EL (cell line): ENCODE measurements around the gene DCPS.
"Not testable (repeated sequence)": the region's sequence is repeated elsewhere in the genome, so short reads cannot be mapped to it uniquely, and the experiment has no call there.

Experiments used
- DNase-seq: peaks from one replicate; pipeline ENCODE4 v3.0.0-alpha.2; 2016

DCPS gene, protein sequence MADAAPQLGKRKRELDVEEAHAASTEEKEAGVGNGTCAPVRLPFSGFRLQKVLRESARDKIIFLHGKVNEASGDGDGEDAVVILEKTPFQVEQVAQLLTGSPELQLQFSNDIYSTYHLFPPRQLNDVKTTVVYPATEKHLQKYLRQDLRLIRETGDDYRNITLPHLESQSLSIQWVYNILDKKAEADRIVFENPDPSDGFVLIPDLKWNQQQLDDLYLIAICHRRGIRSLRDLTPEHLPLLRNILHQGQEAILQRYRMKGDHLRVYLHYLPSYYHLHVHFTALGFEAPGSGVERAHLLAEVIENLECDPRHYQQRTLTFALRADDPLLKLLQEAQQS

DNA sequence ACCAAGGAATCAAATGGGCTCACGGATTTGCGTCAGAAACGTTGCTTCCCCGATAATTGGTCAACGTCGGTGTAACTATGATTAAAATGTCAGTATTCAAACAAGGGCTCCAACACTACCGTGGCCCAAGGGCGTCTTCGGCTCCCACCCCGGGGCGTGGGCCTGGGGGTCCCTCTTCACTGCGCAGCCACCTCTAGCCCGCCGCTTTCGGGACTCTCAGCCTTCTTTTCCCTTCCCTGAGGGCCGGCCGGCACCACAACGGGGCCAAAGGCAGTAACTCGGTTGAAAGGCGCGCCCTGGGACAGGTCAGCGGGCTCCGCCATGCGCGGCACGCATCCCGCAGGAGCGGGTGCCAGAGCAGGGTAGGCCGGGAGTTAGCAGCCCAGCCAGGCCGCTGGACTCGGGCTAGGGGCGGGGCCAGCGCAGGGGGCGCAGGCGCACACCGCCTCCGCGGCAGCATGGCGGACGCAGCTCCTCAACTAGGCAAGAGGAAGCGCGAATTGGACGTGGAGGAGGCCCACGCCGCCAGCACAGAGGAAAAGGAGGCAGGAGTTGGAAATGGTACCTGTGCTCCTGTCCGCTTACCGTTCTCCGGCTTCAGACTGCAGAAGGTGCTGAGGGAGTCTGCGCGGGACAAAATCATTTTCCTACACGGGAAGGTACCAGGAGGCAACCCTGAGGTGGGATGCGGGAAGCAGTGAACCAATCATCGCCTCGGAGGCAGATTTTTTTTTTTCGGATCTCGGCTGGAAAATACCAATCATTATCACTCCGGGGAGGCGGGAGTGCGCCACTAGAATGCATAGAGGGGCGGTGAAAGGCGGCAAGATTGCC lies at the start of gene DCPS:
Gene DCPS (plus strand): TSS at position 438 of the 834 bp plus-strand sequence. CDS start 21 bp downstream, at position 459.
- DNase-seq: peak; percentile 90

DNA sequence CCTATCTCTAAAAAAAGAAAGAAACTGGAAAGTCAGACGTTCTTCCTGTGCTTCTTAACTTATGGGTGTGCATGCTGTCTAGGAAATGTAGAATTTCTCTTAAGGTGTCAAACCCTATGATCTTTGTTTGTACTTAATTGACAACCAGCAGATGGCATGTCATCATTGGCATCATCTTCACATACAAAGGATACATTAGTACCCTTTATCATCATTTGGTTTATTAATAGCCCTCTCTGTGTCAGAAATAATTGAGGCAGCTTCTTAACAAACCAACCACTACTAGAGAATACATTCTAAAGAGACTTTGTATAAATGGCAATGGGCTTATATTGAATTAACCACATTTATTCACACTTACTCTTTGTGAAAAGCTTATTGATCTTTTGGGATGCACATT lies 49.0 kb upstream of the DCPS start:
- no peak for DNase-seq

DNA sequence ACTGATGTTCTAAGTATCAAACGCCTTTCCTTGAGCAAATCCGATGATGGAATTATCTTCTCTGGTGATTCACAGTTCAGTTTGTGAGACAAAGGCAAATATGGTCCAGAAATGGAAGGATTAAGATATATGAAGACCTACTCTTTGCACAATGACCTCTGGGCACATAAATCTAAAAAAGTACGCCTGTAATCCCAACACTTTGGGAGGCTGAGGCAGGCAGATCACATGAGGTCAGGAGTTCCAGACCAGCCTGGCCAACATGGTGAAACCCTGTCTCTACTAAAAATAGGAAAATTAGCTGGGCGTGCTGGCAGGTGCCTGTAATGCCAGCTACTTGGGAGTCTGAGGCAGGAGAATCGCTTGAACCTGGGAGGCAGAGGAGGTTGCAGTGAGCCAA lies 48.4 kb upstream of the DCPS start:
- not testable (repeated sequence) for DNase-seq

DNA sequence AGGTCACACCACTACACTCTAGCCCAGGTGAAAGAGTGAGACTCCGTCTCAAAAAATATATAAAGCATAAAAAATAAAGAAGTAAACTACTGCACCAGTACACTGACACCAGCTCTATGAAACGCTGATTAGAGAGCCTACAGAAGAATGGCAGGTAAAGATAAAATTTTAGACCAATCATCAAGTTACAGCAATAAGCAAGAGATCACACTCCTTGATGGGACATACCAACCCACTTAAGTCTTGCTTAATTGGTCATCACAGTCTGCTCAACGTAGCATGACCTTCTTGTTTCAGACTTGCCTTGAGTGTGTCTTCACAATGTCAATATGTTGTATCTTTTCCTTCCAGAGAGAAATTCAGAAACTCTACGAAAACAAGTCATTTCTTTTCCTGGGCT lies 47.6 kb upstream of the DCPS start:
- DNase-seq: no peak

DNA sequence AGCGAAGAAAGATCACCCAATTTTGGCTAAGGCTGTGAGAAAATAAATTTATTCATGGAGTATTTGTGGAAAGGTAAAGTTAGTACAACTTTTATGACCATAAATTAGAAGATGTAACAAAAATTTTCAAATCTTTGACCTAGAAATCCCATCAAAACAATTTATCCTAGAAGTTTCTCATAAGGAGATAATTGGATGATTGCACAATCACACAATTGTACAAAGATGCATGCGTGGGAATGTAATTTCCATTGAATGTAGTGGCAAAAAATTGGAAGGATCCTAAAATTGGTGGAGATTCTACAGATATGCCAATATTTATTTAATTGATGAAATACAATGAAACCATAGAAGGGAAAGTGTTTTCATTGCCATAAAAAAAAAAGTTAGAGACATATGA lies 46.7 kb upstream of the DCPS start:
- no peak for DNase-seq

DNA sequence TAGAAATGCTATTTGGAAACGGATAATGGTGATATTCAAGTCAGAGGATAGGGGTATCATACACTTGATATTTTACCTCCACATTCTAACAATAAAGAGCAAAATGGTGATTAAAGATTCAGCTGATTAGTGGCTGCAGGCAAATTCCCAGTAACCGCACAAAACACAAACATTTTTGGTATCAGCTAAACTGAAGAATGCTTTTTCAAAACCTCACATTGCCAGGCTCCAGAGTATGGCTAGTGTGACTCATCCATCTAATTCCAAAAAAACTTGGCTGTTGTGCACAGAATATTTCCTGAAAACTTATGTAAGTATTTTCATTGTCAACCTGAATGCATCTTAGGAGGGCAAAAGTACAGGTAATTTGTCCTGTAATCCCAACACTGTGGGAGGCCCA lies 46.1 kb upstream of the DCPS start:
- peak; percentile 75 for DNase-seq

DNA sequence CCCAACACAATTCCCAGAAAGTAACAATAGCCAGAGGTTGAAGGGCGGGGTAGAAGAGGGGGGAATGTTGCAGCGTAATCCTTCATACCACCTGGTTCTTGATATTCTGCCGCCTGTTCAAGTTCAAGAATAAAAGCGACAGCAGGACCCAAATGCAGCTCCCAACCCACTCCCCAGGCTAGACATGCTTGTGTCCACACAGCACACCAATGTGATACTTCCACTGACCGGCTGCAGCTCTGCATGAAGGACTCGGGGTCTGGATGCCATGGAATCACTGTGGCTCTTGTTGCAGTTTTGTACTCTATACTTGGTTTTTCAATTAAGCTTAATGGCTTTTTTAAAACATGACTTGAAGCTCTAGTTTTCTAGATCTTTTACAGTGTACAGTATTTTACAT lies 41.6 kb upstream of the DCPS start:
- DNase-seq: no peak

DNA sequence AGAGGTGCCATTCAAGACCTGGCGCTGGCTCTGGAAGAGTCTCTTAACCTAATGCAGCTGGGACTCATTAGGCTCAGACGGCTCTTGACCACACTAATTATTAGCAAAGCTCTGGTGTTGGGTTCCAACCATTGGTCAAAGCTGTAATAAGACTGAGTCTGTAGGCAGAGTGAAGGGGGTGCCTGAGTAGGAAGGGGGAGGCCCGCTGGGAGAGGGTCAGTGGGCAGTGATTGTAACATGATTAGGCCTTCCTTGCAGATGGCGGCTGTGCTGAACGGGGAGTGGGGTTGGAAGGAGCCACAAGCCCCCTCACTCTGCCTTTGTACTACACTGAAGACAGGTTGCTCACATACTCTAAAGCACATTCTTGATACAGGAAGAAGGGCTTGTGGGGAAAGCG lies 40.4 kb upstream of the DCPS start:
- no peak for DNase-seq

DNA sequence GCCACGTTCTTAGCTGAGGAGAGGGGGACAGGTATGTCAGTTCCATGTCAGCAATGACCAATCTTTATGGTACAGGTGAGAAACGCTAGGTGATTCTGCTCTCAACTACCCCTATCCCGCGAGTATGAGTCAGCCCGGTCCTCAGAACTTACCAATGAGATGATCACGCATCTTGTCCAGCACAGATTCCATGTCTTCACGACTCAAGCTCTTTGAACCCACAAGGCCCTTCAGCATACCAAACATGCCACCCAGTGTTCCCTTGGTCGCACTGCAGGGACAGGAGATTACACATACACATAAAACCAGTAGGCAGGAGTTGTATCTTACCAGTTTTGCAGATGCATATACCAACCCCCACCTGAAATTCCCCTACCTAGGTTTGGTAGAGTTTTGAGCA lies 38.0 kb upstream of the DCPS start:
- peak; percentile 11 for DNase-seq

DNA sequence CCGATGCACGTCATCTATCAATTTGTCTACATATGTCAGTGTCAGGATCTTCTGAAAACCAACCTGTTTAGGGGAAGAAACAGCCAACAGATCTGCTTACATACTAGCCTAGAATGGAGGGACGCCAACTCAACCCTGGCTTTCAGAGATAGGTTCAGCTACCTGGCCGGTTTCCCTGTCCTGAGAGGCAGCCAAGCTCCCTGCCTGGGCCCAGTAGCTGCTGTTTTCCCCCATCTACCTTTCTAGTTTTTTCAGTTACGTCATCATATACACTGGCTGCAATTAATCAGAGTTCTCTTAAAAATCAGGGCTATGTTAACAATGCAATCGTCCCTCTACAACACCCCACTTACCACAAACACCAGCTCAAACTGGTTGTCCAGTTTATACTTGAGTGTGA lies 36.2 kb upstream of the DCPS start:
- DNase-seq: no peak

DNA sequence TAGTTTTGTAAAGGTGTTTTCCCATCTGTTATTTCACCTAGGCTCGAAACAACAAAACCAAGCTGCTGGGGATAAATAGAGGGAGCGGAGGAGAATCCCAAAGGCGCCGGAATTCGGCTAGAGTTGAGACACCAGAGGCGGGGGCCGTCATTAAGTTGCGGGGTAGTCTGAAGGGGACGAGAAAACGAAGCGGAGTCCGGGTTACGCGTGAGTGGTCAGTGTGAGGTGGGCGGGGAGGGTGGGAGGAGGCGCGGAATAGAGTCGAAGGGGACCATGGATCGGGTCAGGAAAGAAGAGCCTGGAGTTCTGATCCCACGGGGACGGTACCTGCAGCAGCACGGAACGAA lies 35.5 kb upstream of the DCPS start:
- no peak for DNase-seq

DNA sequence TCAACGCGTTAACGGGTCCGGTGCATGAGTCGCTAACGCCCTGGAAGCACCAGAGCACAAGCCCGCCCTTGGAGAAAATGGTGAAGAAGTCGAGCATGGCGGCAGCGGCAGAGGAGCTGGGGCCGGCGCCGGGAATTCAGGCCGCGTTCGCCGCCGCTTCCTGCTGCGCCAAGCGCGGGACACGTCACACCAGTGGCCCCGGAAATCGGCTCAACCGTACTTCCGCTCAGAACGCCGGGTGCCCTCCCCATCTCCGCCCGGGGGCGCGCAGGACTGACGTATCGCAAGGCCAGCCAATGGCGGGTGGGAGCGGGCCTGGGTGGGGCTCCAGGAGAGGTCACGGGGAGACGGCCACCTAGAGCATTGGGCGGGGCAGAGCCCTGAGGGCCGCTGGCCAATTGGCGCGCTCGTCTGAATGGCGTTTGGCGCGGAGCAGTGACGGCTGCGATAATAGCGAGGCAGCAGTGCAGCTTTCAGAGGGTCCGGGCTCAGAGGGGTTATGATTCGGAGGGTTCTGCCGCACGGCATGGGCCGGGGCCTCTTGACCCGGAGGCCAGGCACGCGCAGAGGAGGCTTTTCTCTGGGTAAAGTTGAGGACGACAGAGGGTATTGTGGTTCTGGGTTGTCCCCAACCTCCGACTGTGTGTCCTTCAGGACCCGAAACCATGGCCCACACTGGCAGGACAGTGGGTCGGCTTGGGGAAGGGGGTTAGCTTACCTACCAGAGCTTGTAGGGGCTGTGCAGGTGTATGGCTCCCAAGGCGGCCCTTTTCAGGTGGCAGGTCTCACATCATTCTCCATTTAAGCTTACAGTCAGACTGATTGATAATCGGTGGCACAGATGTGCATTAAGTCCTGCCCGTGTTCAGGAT lies 34.9 kb upstream of the DCPS start, which contains the start of the genes FOXRED1 and SRPRA:
Gene FOXRED1 (plus strand): TSS at position 447 of the 872 bp plus-strand sequence. CDS start 53 bp downstream, at position 500.
Gene SRPRA (minus strand): TSS at position 188 of the 872 bp plus-strand sequence. CDS start 91 bp downstream, at position 97.
- peak; percentile 99 for DNase-seq

DNA sequence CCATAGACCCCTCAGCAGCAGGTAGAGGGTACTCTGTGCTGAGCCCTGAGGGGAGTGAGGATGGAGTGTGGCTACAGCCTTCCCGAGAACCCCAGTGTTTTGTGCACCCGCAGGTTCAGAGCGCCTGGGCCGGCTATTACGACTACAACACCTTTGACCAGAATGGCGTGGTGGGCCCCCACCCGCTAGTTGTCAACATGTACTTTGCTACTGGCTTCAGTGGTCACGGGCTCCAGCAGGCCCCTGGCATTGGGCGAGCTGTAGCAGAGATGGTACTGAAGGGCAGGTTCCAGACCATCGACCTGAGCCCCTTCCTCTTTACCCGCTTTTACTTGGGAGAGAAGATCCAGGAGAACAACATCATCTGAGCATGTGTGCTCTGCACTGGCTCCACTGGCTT lies 26.5 kb upstream of the DCPS start:
- no peak for DNase-seq

DNA sequence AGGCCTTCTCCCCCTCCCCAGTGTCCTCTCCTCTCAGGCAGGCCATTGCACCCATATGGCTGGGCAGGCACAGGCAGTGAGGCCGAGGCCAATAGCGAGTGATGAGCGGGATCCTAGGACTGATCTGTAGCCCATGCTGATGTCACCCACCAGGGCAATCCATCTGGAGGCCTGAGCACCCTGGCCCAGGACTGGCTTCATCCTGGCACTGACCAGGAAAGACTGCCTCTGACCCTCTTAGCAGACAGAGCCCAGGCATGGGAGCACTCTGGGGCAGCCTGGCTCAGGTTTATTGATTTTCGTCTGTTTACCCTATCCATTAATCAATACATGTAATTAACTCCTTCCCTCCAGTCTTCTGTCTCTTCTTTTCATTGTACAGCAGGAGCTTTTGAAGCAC lies 26.1 kb upstream of the DCPS start:
- DNase-seq: no peak

DNA sequence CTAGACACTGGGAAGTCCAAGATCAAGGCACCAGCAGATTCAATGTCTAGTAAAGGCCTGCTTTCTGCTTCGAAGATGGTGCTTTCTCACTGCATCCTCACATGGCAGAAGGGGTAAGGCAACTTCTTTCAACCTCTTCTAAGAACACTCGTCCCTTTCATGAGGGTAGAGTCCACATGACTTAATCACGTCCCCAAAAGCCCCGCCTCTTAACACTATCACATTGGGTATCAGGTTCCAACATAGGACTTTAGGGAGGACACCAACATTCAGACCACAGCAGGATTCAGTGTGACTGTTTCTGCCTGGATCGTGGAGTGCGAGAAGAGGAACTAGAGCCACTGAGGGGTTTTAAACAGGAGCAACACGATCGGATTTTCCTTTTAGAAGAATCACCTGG lies 24.7 kb upstream of the DCPS start:
- DNase-seq: no peak

DNA sequence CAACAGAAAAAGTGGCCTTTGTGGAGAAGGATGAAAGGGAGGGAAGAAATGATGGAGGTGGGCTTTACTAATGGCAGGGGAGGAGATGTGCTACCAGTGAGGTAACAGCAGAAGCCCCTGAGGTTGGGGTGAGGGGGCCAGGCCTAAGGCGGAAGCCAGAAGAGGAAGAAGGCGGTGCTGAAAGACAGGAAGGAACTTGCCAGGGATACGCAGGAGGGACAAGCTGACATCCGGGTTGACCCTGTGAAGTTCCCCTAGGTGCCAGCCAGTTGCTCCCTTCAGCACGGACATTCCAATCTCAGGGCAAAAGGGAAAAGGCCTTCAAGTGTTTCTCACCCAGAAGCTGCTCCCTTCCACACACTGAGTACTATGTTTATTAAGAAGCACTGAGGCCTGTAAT lies 23.3 kb upstream of the DCPS start:
- no peak for DNase-seq

DNA sequence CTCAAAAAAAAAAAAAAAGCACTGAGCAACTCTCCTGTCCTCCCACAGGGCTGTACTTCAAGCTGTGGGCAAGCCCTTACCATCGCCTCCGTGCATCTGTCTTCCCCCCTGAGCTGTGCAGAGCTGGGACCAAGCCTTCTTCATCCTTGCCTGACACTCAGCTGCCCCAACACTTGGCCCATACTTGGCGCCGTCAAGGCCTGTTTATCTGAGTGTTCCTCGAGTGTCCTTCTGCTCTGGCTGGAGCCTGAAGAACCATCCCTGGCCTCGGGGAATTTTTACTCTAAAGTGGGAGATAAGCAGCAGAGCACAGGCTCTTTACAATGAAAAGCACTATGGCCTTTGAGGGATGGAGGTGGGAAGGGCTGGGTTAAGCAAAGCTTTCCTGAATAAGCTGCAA lies 22.6 kb upstream of the DCPS start:
- no peak for DNase-seq

DNA sequence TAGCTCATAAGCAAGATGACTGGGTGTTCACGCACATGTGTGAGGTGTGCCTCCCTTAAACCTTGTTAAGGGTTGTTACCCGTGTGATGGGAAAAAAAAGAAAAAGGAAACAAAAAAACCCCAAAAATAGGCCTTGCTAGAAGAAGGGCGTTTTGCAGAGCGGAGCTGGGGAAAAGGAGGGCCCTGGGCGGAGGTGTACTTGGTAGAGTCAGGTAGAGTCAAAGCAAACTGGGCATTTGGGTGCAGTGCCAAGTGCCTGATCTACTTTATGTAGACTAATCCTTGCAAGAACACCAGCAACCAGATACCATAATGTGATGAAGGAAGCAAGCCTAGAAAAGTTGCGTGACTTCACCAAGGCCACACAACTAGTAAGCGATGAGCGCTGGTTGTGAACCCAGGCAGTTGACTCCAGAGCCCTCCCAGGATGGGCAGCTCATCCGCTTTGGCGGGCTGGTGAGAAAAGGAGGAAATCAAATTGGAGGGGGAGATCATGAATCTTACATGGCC lies 22.1 kb upstream of the DCPS start:
- no peak for DNase-seq

DNA sequence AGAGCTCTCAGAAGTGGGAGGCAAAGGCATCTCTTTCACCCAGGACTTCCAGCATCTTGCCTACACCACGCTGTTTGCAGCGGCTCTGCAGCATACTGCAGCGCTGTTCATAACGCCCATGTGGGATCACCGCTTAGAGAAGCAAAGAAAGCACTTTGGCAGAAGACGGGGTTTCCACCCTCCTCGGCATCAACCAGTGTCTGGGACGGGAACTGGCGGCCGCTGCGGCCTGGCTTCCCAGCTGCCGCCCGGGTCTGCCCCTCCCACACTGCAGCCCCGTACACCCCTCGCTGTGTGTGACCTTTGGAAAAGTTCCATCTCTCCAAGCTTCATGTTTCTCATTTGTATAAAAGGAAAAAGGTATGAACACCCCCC lies 21.5 kb upstream of the DCPS start:
- peak; percentile 36 for DNase-seq

DNA sequence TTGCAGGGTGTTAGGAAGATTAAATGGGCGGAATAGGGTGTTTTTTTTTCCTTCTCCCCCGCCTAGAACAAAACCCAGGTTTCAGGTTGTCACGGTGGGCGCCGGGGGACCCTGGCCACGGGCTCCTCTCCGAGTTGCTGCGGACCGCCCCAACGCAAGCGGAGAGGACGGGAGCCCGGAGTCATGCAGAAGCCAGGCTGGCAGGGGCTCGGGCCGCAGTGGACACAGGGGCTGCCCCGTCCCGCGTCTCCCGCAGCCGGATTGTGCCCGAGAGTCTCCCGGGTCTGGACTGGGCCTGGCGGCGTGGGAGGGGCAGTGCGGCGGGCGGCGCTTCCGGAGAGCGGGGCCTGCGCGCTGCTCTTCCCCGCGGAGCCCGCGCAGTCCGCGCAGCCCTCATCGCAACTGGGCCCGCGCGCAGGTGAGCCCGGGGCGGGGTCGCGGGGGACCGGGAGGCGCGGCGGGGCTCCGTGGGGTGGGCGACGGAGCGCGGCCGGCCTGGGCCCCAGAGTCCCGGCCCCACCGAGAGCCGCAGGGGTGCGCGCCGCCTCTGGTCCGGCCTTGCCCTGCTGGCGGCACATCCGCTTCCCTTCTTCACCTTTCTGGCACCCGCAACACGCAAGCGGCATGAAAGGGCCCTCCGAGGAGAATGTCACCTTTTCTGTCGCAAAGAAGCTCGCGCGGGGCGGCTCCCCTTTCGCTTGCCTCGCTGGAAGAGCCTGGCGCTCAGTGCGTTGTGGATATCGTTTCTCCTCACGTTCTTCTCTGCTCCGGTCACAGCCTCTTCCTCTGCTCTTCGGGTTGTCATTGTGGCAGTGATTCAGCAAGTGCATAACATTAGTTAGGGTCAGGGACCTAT lies 20.9 kb upstream of the DCPS start, which contains the start of gene TIRAP:
Gene TIRAP (plus strand): TSS at position 358 of the 856 bp plus-strand sequence. CDS start 7,802 bp downstream, outside the sequence.
- peak; percentile 64 for DNase-seq

DNA sequence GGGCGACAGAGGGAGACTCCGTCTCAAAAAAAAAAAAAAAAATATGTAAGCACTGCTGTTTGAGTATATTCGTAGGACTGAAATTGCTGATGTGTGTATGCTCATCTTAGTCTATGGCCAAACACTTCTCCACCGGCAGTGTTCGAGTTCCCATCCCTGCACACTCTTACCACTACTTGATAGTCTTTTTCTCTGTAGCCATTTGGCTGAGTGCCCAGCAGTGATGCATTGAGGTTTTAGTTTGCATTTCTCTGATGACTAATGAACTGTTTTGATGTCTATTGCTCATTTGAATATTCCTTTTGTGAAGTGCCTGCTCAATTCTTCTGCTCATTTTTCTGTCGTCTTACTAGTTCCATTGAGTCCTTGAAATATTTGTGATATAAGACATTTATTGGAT lies 19.0 kb upstream of the DCPS start:
- peak; percentile 96 for DNase-seq

DNA sequence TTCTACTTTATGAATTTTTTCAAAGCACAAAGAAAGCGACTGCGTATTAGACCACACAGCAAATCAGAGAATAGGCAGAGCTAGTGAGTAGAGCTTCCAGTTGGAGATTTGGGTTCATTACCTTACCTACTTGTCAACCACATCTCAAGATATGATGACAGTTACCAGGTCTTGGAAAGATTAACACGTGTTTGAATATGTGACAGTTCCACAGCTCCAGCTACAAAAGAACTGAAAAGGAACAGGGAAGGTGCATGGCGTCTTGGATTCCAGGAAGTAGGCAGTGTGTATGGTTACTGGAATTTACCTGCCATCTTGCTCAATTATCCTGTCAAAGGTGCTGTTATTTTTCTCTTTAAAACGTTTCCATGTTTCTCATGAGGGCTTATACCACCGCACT lies 15.6 kb upstream of the DCPS start:
- DNase-seq: no peak
